Measurements from ENCODE around the gene TOMM6. TPM values are rescaled to one million over a fixed set of nuclear protein-coding genes. Genes with fewer than 3 reads are reported as not detected.

Gene TOMM6
- total RNA-seq, 1 donor from 2014 or later = 105 TPM

- no peak overlapping the region for H3K4me3 ChIP-seq
- no peaks in the 10 kb centered on the region for H3K27me3 ChIP-seq
- intact Hi-C loops (cut with DNase I) = no loop called here
- H3K4me1 ChIP-seq = no peaks in the 10 kb centered on the region
- H3K27ac ChIP-seq = no peak overlapping the region
- TF ChIP-seq, protein P1, sequence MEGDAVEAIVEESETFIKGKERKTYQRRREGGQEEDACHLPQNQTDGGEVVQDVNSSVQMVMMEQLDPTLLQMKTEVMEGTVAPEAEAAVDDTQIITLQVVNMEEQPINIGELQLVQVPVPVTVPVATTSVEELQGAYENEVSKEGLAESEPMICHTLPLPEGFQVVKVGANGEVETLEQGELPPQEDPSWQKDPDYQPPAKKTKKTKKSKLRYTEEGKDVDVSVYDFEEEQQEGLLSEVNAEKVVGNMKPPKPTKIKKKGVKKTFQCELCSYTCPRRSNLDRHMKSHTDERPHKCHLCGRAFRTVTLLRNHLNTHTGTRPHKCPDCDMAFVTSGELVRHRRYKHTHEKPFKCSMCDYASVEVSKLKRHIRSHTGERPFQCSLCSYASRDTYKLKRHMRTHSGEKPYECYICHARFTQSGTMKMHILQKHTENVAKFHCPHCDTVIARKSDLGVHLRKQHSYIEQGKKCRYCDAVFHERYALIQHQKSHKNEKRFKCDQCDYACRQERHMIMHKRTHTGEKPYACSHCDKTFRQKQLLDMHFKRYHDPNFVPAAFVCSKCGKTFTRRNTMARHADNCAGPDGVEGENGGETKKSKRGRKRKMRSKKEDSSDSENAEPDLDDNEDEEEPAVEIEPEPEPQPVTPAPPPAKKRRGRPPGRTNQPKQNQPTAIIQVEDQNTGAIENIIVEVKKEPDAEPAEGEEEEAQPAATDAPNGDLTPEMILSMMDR (IDR thresholded peaks at IDR 0.05) = no peak
- TF ChIP-seq POLR2AphosphoS5 (IDR thresholded peaks at IDR 0.05; ENCODE audit: insufficient read depth in 1 of 2, low read depth in 1 of 2) = no peak
- no peak for TF ChIP-seq POLR2A (IDR thresholded peaks at IDR 0.05)
- no peaks in the 10 kb centered on the region for H3K36me3 ChIP-seq
- H3K9me3 ChIP-seq = no peaks in the 10 kb centered on the region
- DNase-seq (ENCODE audit: extremely low spot score in 2 of 2) = no peak
Measured at GRCh38 chr6:41813956-41814355, 26.5 kb downstream of the TOMM6 start.

GRCh38 chr6:41814629-41815028 is 27.1 kb downstream of the TOMM6 start:
- TF ChIP-seq POLR2A (IDR thresholded peaks at IDR 0.05) = no peak
- TF ChIP-seq, protein P1 (IDR thresholded peaks at IDR 0.05) = no peak
- TF ChIP-seq POLR2AphosphoS5 (IDR thresholded peaks at IDR 0.05; ENCODE audit: insufficient read depth in 1 of 2, low read depth in 1 of 2) = no peak
- Histone ChIP-seq H3K9me3 (no peaks in the 10 kb centered on the region), H3K4me1 (no peaks in the 10 kb centered on the region), H3K36me3 (no peaks in the 10 kb centered on the region), H3K4me3 (no peak overlapping the region), H3K27me3 (no peaks in the 10 kb centered on the region), H3K27ac (no peak overlapping the region)
- intact Hi-C loops (cut with DNase I) = no loop called here
- no peak for DNase-seq (ENCODE audit: extremely low spot score in 2 of 2)

- intact Hi-C loops (cut with DNase I) = no loop called here
- TF ChIP-seq, protein P1 (IDR thresholded peaks at IDR 0.05) = no peak
- TF ChIP-seq POLR2AphosphoS5 (IDR thresholded peaks at IDR 0.05; ENCODE audit: insufficient read depth in 1 of 2, low read depth in 1 of 2) (no peak), POLR2A (IDR thresholded peaks at IDR 0.05) (no peak)
- DNase-seq (ENCODE audit: extremely low spot score in 2 of 2) = no peak
- Histone ChIP-seq H3K27ac (no peak overlapping the region), H3K4me1 (no peaks in the 10 kb centered on the region), H3K36me3 (no peaks in the 10 kb centered on the region), H3K9me3 (no peaks in the 10 kb centered on the region), H3K4me3 (no peak overlapping the region), H3K27me3 (no peaks in the 10 kb centered on the region)
Measured at GRCh38 chr6:41815587-41815986, 28.1 kb downstream of the TOMM6 start.

- Histone ChIP-seq H3K27ac (no peak overlapping the region), H3K9me3 (no peaks in the 10 kb centered on the region), H3K4me1 (no peaks in the 10 kb centered on the region), H3K36me3 (no peaks in the 10 kb centered on the region), H3K4me3 (no peak overlapping the region), H3K27me3 (no peaks in the 10 kb centered on the region)
- intact Hi-C loops (cut with DNase I) = no loop called here
- TF ChIP-seq, protein P1 (IDR thresholded peaks at IDR 0.05) = no peak
- no peak for TF ChIP-seq POLR2AphosphoS5 (IDR thresholded peaks at IDR 0.05; ENCODE audit: insufficient read depth in 1 of 2, low read depth in 1 of 2)
- no peak for TF ChIP-seq POLR2A (IDR thresholded peaks at IDR 0.05)
- DNase-seq (ENCODE audit: extremely low spot score in 2 of 2) = no peak
Measured at GRCh38 chr6:41818271-41819054, 31.0 kb downstream of the TOMM6 start.

GRCh38 chr6:41821266-41821665 is 33.8 kb downstream of the TOMM6 start:
- Histone ChIP-seq H3K4me1 (no peaks in the 10 kb centered on the region), H3K36me3 (no peaks in the 10 kb centered on the region), H3K27me3 (no peaks in the 10 kb centered on the region), H3K27ac (no peak overlapping the region), H3K9me3 (no peaks in the 10 kb centered on the region), H3K4me3 (no peak overlapping the region)
- no peak for DNase-seq (ENCODE audit: extremely low spot score in 2 of 2)
- TF ChIP-seq, protein P1 (IDR thresholded peaks at IDR 0.05) = no peak
- TF ChIP-seq POLR2A (IDR thresholded peaks at IDR 0.05) = no peak
- TF ChIP-seq POLR2AphosphoS5 (IDR thresholded peaks at IDR 0.05; ENCODE audit: insufficient read depth in 1 of 2, low read depth in 1 of 2) = no peak
- intact Hi-C loops (cut with DNase I) = no loop called here
